Measurements from ENCODE around the gene SCGB2B2.

- TF ChIP-seq CTCF (conservative IDR thresholded peaks at IDR 0.05 in 1 of 2, IDR thresholded peaks at IDR 0.05 in 1 of 2; ENCODE audit: extremely low read depth in 1 of 2, insufficient read depth in 1 of 2, low read depth in 1 of 2, low read length in 2 of 2) (no peak), EZH2 (IDR thresholded peaks at IDR 0.05; ENCODE audit: borderline replicate concordance, low read length) (no peak)
These were observed 48.4 kb upstream of the SCGB2B2 start for GRCh38 chr19:34725400-34725799.
